GM18498 (cell line): ENCODE data around the gene PCBD2.
A peak's percentile ranks its signal among the peaks of the same experiment; 100 is the strongest.
"Not testable (repeated sequence)": the region's sequence is repeated elsewhere in the genome, so short reads cannot be mapped to it uniquely, and the experiment has no call there.

ENCODE experiments used
- ATAC-seq: cut with Tn5 transposase; IDR thresholded peaks from one replicate; pipeline ENCODE4 v1.9.1; 2021; ENCODE audit warnings: mild to moderate bottlenecking, moderate library complexity; ENCODE audit not compliant: unreplicated experiment

PCBD2 gene

GRCh38 chr5:134905246-134905996 lies 490 bp downstream of the PCBD2 start:
- ATAC-seq: peak; percentile 34

GRCh38 chr5:134906811-134907210 lies 1.9 kb downstream of the PCBD2 start:
- no peak for ATAC-seq

- ATAC-seq: not testable (repeated sequence)
These were observed 5.8 kb downstream of the PCBD2 start for GRCh38 chr5:134910752-134911151.

GRCh38 chr5:134911285-134912206 lies 6.6 kb downstream of the PCBD2 start:
- no peak for ATAC-seq

GRCh38 chr5:134913254-134913653 lies 8.3 kb downstream of the PCBD2 start:
- no peak for ATAC-seq

GRCh38 chr5:134913795-134914194 lies 8.9 kb downstream of the PCBD2 start:
- no peak for ATAC-seq

GRCh38 chr5:134917070-134917815 lies 12.3 kb downstream of the PCBD2 start:
- no peak for ATAC-seq

- ATAC-seq: no peak
These were observed 13.9 kb downstream of the PCBD2 start for GRCh38 chr5:134918861-134919260.

GRCh38 chr5:134920848-134921575 lies 16.1 kb downstream of the PCBD2 start:
- no peak for ATAC-seq

- ATAC-seq: no peak
These were observed 27.6 kb downstream of the PCBD2 start for GRCh38 chr5:134932508-134932907.

- no peak for ATAC-seq
These were observed 29.3 kb downstream of the PCBD2 start for GRCh38 chr5:134934202-134934601.

GRCh38 chr5:134935711-134936602 lies 31.0 kb downstream of the PCBD2 start:
- no peak for ATAC-seq

GRCh38 chr5:134937526-134937925 lies 32.6 kb downstream of the PCBD2 start:
- ATAC-seq: no peak

- no peak for ATAC-seq
These were observed 33.1 kb downstream of the PCBD2 start for GRCh38 chr5:134938030-134938429.

GRCh38 chr5:134939500-134939899 lies 34.6 kb downstream of the PCBD2 start:
- no peak for ATAC-seq

- no peak for ATAC-seq
These were observed 38.6 kb downstream of the PCBD2 start for GRCh38 chr5:134943547-134943946.

GRCh38 chr5:134944630-134945029 lies 39.7 kb downstream of the PCBD2 start:
- ATAC-seq: no peak

GRCh38 chr5:134945041-134945440 lies 40.1 kb downstream of the PCBD2 start:
- no peak for ATAC-seq

- ATAC-seq: no peak
These were observed 44.0 kb downstream of the PCBD2 start for GRCh38 chr5:134948911-134949310.

- ATAC-seq: no peak
These were observed 44.4 kb downstream of the PCBD2 start for GRCh38 chr5:134949316-134949715.
